Glutamatergic neuron (in vitro differentiated cells): ENCODE measurements around the gene DTX4. TPM values are rescaled to one million over a fixed set of nuclear protein-coding genes. Genes with fewer than 3 reads are reported as not detected.

ENCODE experiments used
- DNase-seq: peaks from one replicate; pipeline ENCODE4 v3.0.0; 2022
- H3K27ac Mint-ChIP-seq: one replicate; pipeline ENCODE4 v1.8.0; 2020; ENCODE audit warnings: mild to moderate bottlenecking, mixed read lengths, inconsistent platforms; ENCODE audit not compliant: unreplicated experiment
- H3K27me3 Mint-ChIP-seq: one replicate; pipeline ENCODE4 v1.8.0; 2020; ENCODE audit warnings: mild to moderate bottlenecking, moderate library complexity, mixed read lengths, inconsistent platforms; ENCODE audit not compliant: unreplicated experiment
- H3K36me3 Mint-ChIP-seq: one replicate; pipeline ENCODE4 v1.8.0; 2020; ENCODE audit warnings: mild to moderate bottlenecking, mixed read lengths, inconsistent platforms; ENCODE audit not compliant: unreplicated experiment
- H3K4me1 Mint-ChIP-seq: one replicate; pipeline ENCODE4 v1.8.0; 2020; ENCODE audit warnings: mild to moderate bottlenecking, low read depth, mixed read lengths, inconsistent platforms; ENCODE audit not compliant: unreplicated experiment
- H3K4me3 Mint-ChIP-seq: one replicate; pipeline ENCODE4 v1.8.0; 2020; ENCODE audit warnings: mild to moderate bottlenecking, mixed read lengths, inconsistent platforms; ENCODE audit not compliant: unreplicated experiment
- H3K9me3 Mint-ChIP-seq: one replicate; pipeline ENCODE4 v1.8.0; 2020; ENCODE audit warnings: mild to moderate bottlenecking, moderate library complexity, mixed read lengths, inconsistent platforms; ENCODE audit not compliant: unreplicated experiment
- total RNA-seq: library from RNA; stranded (reverse); fragmentation: NEBNext Ultra II Directional; extraction: Animal tissue kit (Norgen Biotek cat#: 25700); gene quantifications from one replicate; pipeline ENCODE4 v1.2.1, GENCODE V29; 2021; ENCODE audit not compliant: unreplicated experiment
- TF ChIP-seq, protein P1 (sequence below): fragments of 200-600 bp; sonication (generic); IDR thresholded peaks from one replicate; pipeline ENCODE4 v1.5.0; 2021; ENCODE audit not compliant: partially characterized antibody, unreplicated experiment

Gene DTX4
- total RNA-seq, 1 donor from 2014 or later = 4.1 TPM

DNA sequence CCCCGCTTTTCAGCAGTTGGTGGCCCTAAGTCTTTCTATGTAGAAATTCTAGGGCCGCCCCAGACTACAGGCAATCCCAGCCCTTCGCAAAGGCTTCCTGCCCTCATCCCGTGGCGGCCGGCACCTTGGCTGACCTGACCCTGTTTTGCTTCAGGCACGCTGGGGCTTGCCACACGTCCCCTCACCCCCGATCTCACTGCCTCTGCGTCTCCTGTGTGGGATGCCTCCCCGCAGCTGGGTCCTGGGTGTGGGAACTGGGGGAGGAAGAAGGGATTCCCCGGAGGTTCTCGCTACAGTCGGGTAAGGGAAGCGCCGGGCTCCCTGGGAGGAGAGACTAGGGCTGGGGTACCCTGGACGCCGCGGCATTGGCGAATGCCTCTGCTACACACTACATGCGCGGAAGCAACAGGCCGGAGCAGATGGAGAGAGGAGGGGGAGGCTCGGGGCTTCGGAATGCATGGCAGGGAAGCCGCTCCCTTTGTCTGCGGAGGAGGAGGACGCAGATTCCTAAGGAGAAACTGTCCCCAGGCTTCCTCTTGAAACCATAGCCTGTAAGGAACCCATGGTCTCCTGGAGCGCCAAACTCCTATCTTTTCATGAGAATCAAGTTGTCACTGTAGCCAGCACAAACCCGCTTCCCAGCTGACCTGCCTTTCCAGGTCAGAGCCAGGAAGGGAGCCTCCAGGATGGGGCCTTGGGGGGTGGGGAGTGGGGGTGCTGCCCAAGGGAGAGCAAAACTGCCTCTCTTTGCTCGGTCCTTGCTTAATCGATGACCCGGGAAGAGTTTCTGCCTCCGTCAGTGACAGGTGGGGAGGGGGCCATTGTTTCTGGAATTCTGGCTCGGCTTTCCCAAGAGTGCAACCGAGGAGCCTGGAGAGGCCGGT, 1.4 kb downstream of the DTX4 start:
- H3K27ac Mint-ChIP-seq = peak overlapping the region; percentile 45
- DNase-seq = peak; percentile 70
- no peaks in the 10 kb centered on the region for H3K36me3 Mint-ChIP-seq
- peaks cover 4% of the 10 kb centered on the region for H3K4me1 Mint-ChIP-seq
- peaks cover 5% of the 10 kb centered on the region for H3K27me3 Mint-ChIP-seq
- TF ChIP-seq, protein P1, sequence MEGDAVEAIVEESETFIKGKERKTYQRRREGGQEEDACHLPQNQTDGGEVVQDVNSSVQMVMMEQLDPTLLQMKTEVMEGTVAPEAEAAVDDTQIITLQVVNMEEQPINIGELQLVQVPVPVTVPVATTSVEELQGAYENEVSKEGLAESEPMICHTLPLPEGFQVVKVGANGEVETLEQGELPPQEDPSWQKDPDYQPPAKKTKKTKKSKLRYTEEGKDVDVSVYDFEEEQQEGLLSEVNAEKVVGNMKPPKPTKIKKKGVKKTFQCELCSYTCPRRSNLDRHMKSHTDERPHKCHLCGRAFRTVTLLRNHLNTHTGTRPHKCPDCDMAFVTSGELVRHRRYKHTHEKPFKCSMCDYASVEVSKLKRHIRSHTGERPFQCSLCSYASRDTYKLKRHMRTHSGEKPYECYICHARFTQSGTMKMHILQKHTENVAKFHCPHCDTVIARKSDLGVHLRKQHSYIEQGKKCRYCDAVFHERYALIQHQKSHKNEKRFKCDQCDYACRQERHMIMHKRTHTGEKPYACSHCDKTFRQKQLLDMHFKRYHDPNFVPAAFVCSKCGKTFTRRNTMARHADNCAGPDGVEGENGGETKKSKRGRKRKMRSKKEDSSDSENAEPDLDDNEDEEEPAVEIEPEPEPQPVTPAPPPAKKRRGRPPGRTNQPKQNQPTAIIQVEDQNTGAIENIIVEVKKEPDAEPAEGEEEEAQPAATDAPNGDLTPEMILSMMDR = no peak
- peak overlapping the region; percentile 91 for H3K4me3 Mint-ChIP-seq
- H3K9me3 Mint-ChIP-seq = peaks cover 8% of the 10 kb centered on the region

DNA sequence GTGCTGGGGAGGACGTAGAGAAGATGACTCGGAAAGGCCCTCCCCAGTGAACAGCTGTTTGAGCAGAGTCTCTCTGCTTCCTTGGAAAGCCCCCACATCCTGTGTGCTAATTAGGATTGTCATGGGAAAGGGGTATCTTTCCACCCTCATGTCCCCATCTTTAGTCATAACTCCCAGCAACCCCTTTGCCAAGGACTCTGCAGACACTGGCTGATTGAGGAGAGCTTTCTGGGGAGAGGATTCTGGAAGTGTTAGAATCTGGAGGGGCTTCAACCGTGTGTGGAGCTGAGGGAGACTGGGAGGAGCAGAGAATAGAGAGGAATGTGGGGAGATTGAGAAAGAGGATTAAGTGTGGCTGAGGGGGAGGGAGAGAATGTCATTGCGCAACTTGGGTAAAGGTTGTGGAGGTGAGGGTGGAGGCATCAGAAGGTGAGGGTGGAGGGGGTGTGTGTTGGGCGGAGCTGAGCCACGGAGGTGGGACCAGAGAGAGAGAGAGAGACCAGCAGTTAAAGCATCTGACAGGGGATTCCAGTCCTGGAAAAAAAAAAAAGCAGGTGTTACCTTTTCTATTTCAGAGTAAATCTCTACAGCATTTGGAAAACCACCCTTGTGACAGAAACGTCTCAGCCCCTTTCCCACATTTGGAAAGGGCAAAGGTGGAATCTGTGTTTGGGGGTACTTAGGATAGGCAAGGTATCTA, 2.2 kb downstream of the DTX4 start:
- H3K9me3 Mint-ChIP-seq = peaks cover 8% of the 10 kb centered on the region
- no peaks in the 10 kb centered on the region for H3K36me3 Mint-ChIP-seq
- peaks cover 5% of the 10 kb centered on the region for H3K27me3 Mint-ChIP-seq
- H3K27ac Mint-ChIP-seq = no peak overlapping the region
- no peak for DNase-seq
- TF ChIP-seq, protein P1 = no peak
- peaks cover 4% of the 10 kb centered on the region for H3K4me1 Mint-ChIP-seq
- peak overlapping the region; percentile 91 for H3K4me3 Mint-ChIP-seq

DNA sequence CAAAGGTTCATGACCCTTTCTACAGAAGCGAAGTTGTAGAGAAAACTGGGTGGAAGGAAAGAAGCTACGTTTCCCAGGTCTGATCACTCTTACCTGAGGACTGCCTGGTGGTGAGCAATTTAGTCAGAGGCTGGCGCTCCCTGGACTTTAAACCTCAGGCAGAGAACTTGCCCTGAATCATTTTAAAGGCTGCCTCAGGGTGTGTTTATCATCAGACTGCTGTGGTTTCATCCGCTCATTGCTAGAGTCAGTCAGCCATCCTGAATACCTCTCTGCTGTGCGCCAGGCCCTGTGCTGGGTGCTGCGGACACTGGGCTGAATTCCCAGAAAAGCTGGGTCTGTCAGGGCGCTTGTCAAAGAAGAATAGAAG, 2.7 kb downstream of the DTX4 start:
- H3K4me1 Mint-ChIP-seq = peaks cover 4% of the 10 kb centered on the region
- TF ChIP-seq, protein P1 = no peak
- peaks cover 8% of the 10 kb centered on the region for H3K9me3 Mint-ChIP-seq
- H3K4me3 Mint-ChIP-seq = no peak overlapping the region
- no peaks in the 10 kb centered on the region for H3K36me3 Mint-ChIP-seq
- peaks cover 8% of the 10 kb centered on the region for H3K27me3 Mint-ChIP-seq
- DNase-seq = no peak
- H3K27ac Mint-ChIP-seq = no peak overlapping the region

DNA sequence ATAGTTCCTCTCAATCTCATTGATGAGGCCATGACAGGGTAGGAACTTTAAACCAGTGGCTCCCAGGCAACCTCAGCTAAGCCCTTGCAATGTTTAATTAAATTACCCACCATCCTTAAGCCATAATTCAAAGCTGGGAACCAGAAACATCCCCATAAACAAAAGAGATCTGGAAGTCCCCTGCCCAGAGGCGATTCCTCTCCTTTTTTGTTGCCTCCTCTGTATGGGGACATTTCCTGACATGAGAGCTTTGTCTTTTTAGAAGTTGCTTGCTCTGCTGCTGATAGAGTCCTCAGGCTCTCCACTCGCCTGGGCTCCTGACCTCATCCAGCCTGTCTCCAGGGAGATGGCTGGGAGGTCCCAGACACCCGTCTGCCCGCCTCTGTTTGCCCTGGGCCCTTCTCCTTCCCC, 3.2 kb downstream of the DTX4 start:
- TF ChIP-seq, protein P1 = no peak
- no peak overlapping the region for H3K4me3 Mint-ChIP-seq
- DNase-seq = no peak
- H3K27ac Mint-ChIP-seq = no peak overlapping the region
- H3K4me1 Mint-ChIP-seq = peaks cover 4% of the 10 kb centered on the region
- peaks cover 9% of the 10 kb centered on the region for H3K27me3 Mint-ChIP-seq
- H3K36me3 Mint-ChIP-seq = no peaks in the 10 kb centered on the region
- H3K9me3 Mint-ChIP-seq = peaks cover 8% of the 10 kb centered on the region

DNA sequence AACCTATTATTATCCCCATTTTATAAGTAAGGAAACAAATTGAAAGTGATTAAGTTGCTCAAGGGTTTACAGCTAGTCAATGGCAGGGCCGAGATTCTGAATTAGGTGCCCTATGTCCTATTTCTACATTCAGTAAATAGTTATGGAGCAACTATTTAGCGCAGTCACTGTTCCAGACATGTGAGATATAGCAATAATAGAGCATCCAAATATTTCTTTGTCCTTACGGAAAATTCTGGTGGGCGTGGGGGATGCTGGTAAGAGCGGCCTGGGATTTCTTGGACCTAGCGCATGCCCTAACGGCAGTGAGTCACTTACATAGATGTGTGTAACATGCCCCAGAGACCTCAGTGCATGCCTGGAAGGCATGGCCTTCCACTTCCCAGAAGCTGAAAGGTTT, 4.4 kb downstream of the DTX4 start:
- H3K27me3 Mint-ChIP-seq = peaks cover 9% of the 10 kb centered on the region
- H3K4me3 Mint-ChIP-seq = no peak overlapping the region
- no peaks in the 10 kb centered on the region for H3K36me3 Mint-ChIP-seq
- no peak overlapping the region for H3K27ac Mint-ChIP-seq
- peaks cover 4% of the 10 kb centered on the region for H3K4me1 Mint-ChIP-seq
- no peak for DNase-seq
- peaks cover 8% of the 10 kb centered on the region for H3K9me3 Mint-ChIP-seq
- TF ChIP-seq, protein P1 = no peak
